ENCODE data around the gene SEMA5A.

SEMA5A gene

GRCh38 chr5:9477537-9477936 is 68.3 kb downstream of the SEMA5A start:
- Histone ChIP-seq H3K27ac (ENCODE audit: low read depth, low read length) (no peak overlapping the region), H3K4me3 (ENCODE audit: low read length) (no peak overlapping the region), H3K4me1 (ENCODE audit: control insufficient read depth, insufficient read depth, low read length) (no peaks in the 10 kb centered on the region), H3K27me3 (ENCODE audit: control insufficient read depth, insufficient read depth, low read length) (no peaks in the 10 kb centered on the region), H3K9ac (ENCODE audit: low read length) (no peak overlapping the region), H3K36me3 (ENCODE audit: control insufficient read depth, insufficient read depth, low read length) (no peaks in the 10 kb centered on the region)

- H3K27ac ChIP-seq (ENCODE audit: low read depth, low read length): no peak overlapping the region
- no peak overlapping the region for H3K4me3 ChIP-seq (ENCODE audit: low read length)
- H3K36me3 ChIP-seq (ENCODE audit: control insufficient read depth, insufficient read depth, low read length): no peaks in the 10 kb centered on the region
- no peaks in the 10 kb centered on the region for H3K4me1 ChIP-seq (ENCODE audit: control insufficient read depth, insufficient read depth, low read length)
- H3K27me3 ChIP-seq (ENCODE audit: control insufficient read depth, insufficient read depth, low read length): no peaks in the 10 kb centered on the region
- no peak overlapping the region for H3K9ac ChIP-seq (ENCODE audit: low read length)
Observed at GRCh38 chr5:9474219-9475002, 71.5 kb downstream of the SEMA5A start.

GRCh38 chr5:9473624-9474023 is 72.3 kb downstream of the SEMA5A start:
- H3K4me1 ChIP-seq (ENCODE audit: control insufficient read depth, insufficient read depth, low read length): no peaks in the 10 kb centered on the region
- H3K36me3 ChIP-seq (ENCODE audit: control insufficient read depth, insufficient read depth, low read length): no peaks in the 10 kb centered on the region
- no peak overlapping the region for H3K27ac ChIP-seq (ENCODE audit: low read depth, low read length)
- no peak overlapping the region for H3K4me3 ChIP-seq (ENCODE audit: low read length)
- H3K27me3 ChIP-seq (ENCODE audit: control insufficient read depth, insufficient read depth, low read length): no peaks in the 10 kb centered on the region
- H3K9ac ChIP-seq (ENCODE audit: low read length): no peak overlapping the region

GRCh38 chr5:9470410-9470809 is 75.5 kb downstream of the SEMA5A start:
- H3K4me1 ChIP-seq (ENCODE audit: control insufficient read depth, insufficient read depth, low read length): no peaks in the 10 kb centered on the region
- H3K27me3 ChIP-seq (ENCODE audit: control insufficient read depth, insufficient read depth, low read length): no peaks in the 10 kb centered on the region
- H3K36me3 ChIP-seq (ENCODE audit: control insufficient read depth, insufficient read depth, low read length): no peaks in the 10 kb centered on the region
- no peak overlapping the region for H3K4me3 ChIP-seq (ENCODE audit: low read length)
- H3K9ac ChIP-seq (ENCODE audit: low read length): no peak overlapping the region
- no peak overlapping the region for H3K27ac ChIP-seq (ENCODE audit: low read depth, low read length)

- Histone ChIP-seq H3K27me3 (ENCODE audit: control insufficient read depth, insufficient read depth, low read length) (no peaks in the 10 kb centered on the region), H3K4me1 (ENCODE audit: control insufficient read depth, insufficient read depth, low read length) (no peaks in the 10 kb centered on the region), H3K4me3 (ENCODE audit: low read length) (no peak overlapping the region), H3K36me3 (ENCODE audit: control insufficient read depth, insufficient read depth, low read length) (no peaks in the 10 kb centered on the region), H3K9ac (ENCODE audit: low read length) (no peak overlapping the region), H3K27ac (ENCODE audit: low read depth, low read length) (no peak overlapping the region)
Observed at GRCh38 chr5:9468060-9468388, 77.9 kb downstream of the SEMA5A start.

GRCh38 chr5:9467199-9468059 is 78.4 kb downstream of the SEMA5A start:
- no peaks in the 10 kb centered on the region for H3K36me3 ChIP-seq (ENCODE audit: control insufficient read depth, insufficient read depth, low read length)
- H3K4me1 ChIP-seq (ENCODE audit: control insufficient read depth, insufficient read depth, low read length): no peaks in the 10 kb centered on the region
- no peak overlapping the region for H3K4me3 ChIP-seq (ENCODE audit: low read length)
- no peak overlapping the region for H3K27ac ChIP-seq (ENCODE audit: low read depth, low read length)
- no peak overlapping the region for H3K9ac ChIP-seq (ENCODE audit: low read length)
- no peaks in the 10 kb centered on the region for H3K27me3 ChIP-seq (ENCODE audit: control insufficient read depth, insufficient read depth, low read length)

GRCh38 chr5:9466697-9467096 is 79.2 kb downstream of the SEMA5A start:
- H3K36me3 ChIP-seq (ENCODE audit: control insufficient read depth, insufficient read depth, low read length): no peaks in the 10 kb centered on the region
- H3K27ac ChIP-seq (ENCODE audit: low read depth, low read length): no peak overlapping the region
- no peaks in the 10 kb centered on the region for H3K27me3 ChIP-seq (ENCODE audit: control insufficient read depth, insufficient read depth, low read length)
- no peaks in the 10 kb centered on the region for H3K4me1 ChIP-seq (ENCODE audit: control insufficient read depth, insufficient read depth, low read length)
- no peak overlapping the region for H3K9ac ChIP-seq (ENCODE audit: low read length)
- no peak overlapping the region for H3K4me3 ChIP-seq (ENCODE audit: low read length)

GRCh38 chr5:9464478-9464877 is 81.4 kb downstream of the SEMA5A start:
- no peak overlapping the region for H3K9ac ChIP-seq (ENCODE audit: low read length)
- no peaks in the 10 kb centered on the region for H3K27me3 ChIP-seq (ENCODE audit: control insufficient read depth, insufficient read depth, low read length)
- no peaks in the 10 kb centered on the region for H3K4me1 ChIP-seq (ENCODE audit: control insufficient read depth, insufficient read depth, low read length)
- H3K36me3 ChIP-seq (ENCODE audit: control insufficient read depth, insufficient read depth, low read length): no peaks in the 10 kb centered on the region
- H3K27ac ChIP-seq (ENCODE audit: low read depth, low read length): no peak overlapping the region
- H3K4me3 ChIP-seq (ENCODE audit: low read length): no peak overlapping the region

- H3K9ac ChIP-seq (ENCODE audit: low read length): no peak overlapping the region
- no peaks in the 10 kb centered on the region for H3K36me3 ChIP-seq (ENCODE audit: control insufficient read depth, insufficient read depth, low read length)
- H3K27me3 ChIP-seq (ENCODE audit: control insufficient read depth, insufficient read depth, low read length): no peaks in the 10 kb centered on the region
- no peak overlapping the region for H3K27ac ChIP-seq (ENCODE audit: low read depth, low read length)
- H3K4me1 ChIP-seq (ENCODE audit: control insufficient read depth, insufficient read depth, low read length): no peaks in the 10 kb centered on the region
- H3K4me3 ChIP-seq (ENCODE audit: low read length): no peak overlapping the region
Observed at GRCh38 chr5:9462109-9462508, 83.8 kb downstream of the SEMA5A start.

GRCh38 chr5:9460885-9461645 is 84.8 kb downstream of the SEMA5A start:
- H3K4me1 ChIP-seq (ENCODE audit: control insufficient read depth, insufficient read depth, low read length): no peaks in the 10 kb centered on the region
- no peaks in the 10 kb centered on the region for H3K27me3 ChIP-seq (ENCODE audit: control insufficient read depth, insufficient read depth, low read length)
- H3K4me3 ChIP-seq (ENCODE audit: low read length): no peak overlapping the region
- H3K27ac ChIP-seq (ENCODE audit: low read depth, low read length): no peak overlapping the region
- no peaks in the 10 kb centered on the region for H3K36me3 ChIP-seq (ENCODE audit: control insufficient read depth, insufficient read depth, low read length)
- H3K9ac ChIP-seq (ENCODE audit: low read length): no peak overlapping the region

- Histone ChIP-seq H3K27me3 (ENCODE audit: control insufficient read depth, insufficient read depth, low read length) (no peaks in the 10 kb centered on the region), H3K4me3 (ENCODE audit: low read length) (no peak overlapping the region), H3K36me3 (ENCODE audit: control insufficient read depth, insufficient read depth, low read length) (no peaks in the 10 kb centered on the region), H3K4me1 (ENCODE audit: control insufficient read depth, insufficient read depth, low read length) (no peaks in the 10 kb centered on the region), H3K27ac (ENCODE audit: low read depth, low read length) (no peak overlapping the region), H3K9ac (ENCODE audit: low read length) (no peak overlapping the region)
Observed at GRCh38 chr5:9456435-9457042, 89.3 kb downstream of the SEMA5A start.

- no peaks in the 10 kb centered on the region for H3K27me3 ChIP-seq (ENCODE audit: control insufficient read depth, insufficient read depth, low read length)
- H3K27ac ChIP-seq (ENCODE audit: low read depth, low read length): no peak overlapping the region
- H3K36me3 ChIP-seq (ENCODE audit: control insufficient read depth, insufficient read depth, low read length): no peaks in the 10 kb centered on the region
- no peaks in the 10 kb centered on the region for H3K4me1 ChIP-seq (ENCODE audit: control insufficient read depth, insufficient read depth, low read length)
- H3K9ac ChIP-seq (ENCODE audit: low read length): no peak overlapping the region
- H3K4me3 ChIP-seq (ENCODE audit: low read length): no peak overlapping the region
Observed at GRCh38 chr5:9455826-9456434, 89.9 kb downstream of the SEMA5A start.

Data from rectal smooth muscle tissue (tissue), 1 donor.